Heart left ventricle (tissue), 16 donors: ENCODE measurements around the gene SPATA31C2. TPM values are rescaled to one million over a fixed set of nuclear protein-coding genes. Genes with fewer than 3 reads are reported as not detected.
"Not testable (repeated sequence)": the region's sequence is repeated elsewhere in the genome, so short reads cannot be mapped to it uniquely, and the experiment has no call there.

ENCODE experiments used
- ATAC-seq, 4 donors: fragments of 200-7000 bp; cut with Tn5 transposase; one replicate each; pipeline ENCODE4 v1.9.1; 2020 to 2022; ENCODE audit warnings: moderate library complexity in 4 of 4, mild to moderate bottlenecking in 3 of 4, moderate number of reproducible peaks in 1 of 4
- DNase-seq, 5 donors: peaks; one replicate each; pipeline ENCODE4 v3.0.0-alpha.2; 2020
- H3K27ac ChIP-seq, 12 donors: fragments of 200-600 bp; sonication (generic) in 4 of 12; one replicate each; pipeline versions ENCODE4 v1.5.0 to v1.8.0; 2016 to 2022; ENCODE audit warnings: mild to moderate bottlenecking in 2 of 12
- H3K27me3 ChIP-seq, 9 donors: fragments of 200-600 bp; sonication (generic) in 2 of 9; one replicate each; pipeline versions ENCODE4 v1.5.1 to v1.8.0; 2016 to 2022; ENCODE audit warnings: mild to moderate bottlenecking in 3 of 9
- H3K36me3 ChIP-seq, 9 donors: fragments of 200-600 bp; sonication (generic) in 2 of 9; one replicate each; pipeline versions ENCODE4 v1.5.0 to v1.8.0; 2018 to 2022; ENCODE audit warnings: mild to moderate bottlenecking in 2 of 9
- H3K4me1 ChIP-seq, 12 donors: fragments of 200-600 bp; sonication (generic) in 4 of 12; one replicate each; pipeline versions ENCODE4 v1.5.0 to v1.8.0; 2016 to 2022; ENCODE audit warnings: mild to moderate bottlenecking in 3 of 12
- H3K4me3 ChIP-seq, 12 donors: fragments of 200-600 bp; sonication (generic) in 4 of 12; one replicate each; pipeline versions ENCODE4 v1.5.0 to v1.8.0; 2017 to 2022; ENCODE audit warnings: mild to moderate bottlenecking in 9 of 12, moderate library complexity in 4 of 12
- H3K9me3 ChIP-seq, 12 donors: fragments of 200-600 bp; sonication (generic) in 4 of 12; one replicate each; pipeline versions ENCODE4 v1.5.0 to v1.8.0; 2016 to 2022; ENCODE audit warnings: mild to moderate bottlenecking in 1 of 12
- POLR2A ChIP-seq, 2 donors: fragments of 450-650 bp; IDR thresholded peaks; one replicate each; pipeline ENCODE4 v1.6.1; 2017; ENCODE audit warnings: antibody characterized with exemption in 2 of 2, mild to moderate bottlenecking in 2 of 2, moderate library complexity in 2 of 2
- WGBS, 4 donors: extraction: QIAGEN DNeasy Blood & Tissue Kit in 2 of 4; methylation state at CpG; one replicate each; pipeline versions ENCODE4 v1.1.5 to v1.1.7; 2013 to 2018; 5-methylcytosine and 5-hydroxymethylcytosine counted together
- intact Hi-C, 10 donors: fragments of 100-400 bp; cut with DNase I; formaldehyde crosslinking; loops; one replicate each; pipeline versions ENCODE4 v1.11.1 to v1.14.2; 2022
- polyA plus RNA-seq, 2 donors: library from polyadenylated mRNA; stranded (reverse); fragments of 200-250 nt; gene quantifications; one replicate each; pipeline ENCODE4 v1.2.3, GENCODE V29; 2013
- total RNA-seq, 9 donors: library from RNA; depleted of rRNA in 2 of 9; stranded (reverse); fragments of >200 nt in 2 of 9; fragmentation: NEBNext Ultra II Directional in 3 of 9; extraction: Animal tissue kit (Norgen Biotek cat#: 25700) in 3 of 9; gene quantifications; one replicate each; pipeline versions ENCODE4 v1.1.0 to v1.2.4, GENCODE V29; 2016 to 2023
- TF ChIP-seq, protein P1 (sequence below), 12 donors: fragments of 200-600 bp; sonication (generic) in 4 of 12; IDR thresholded peaks; one replicate each; pipeline versions ENCODE4 v1.5.0 to v1.8.0; 2018 to 2022; ENCODE audit warnings: antibody characterized with exemption in 12 of 12, mild to moderate bottlenecking in 5 of 12
- donor health status: ischemic (EF 13 %, LVEDD 7.1; RV severe dilation, severe dysfunction).
- donor health status: healthy with polysubstance abuse.
- donor health status: DM: no; HTN: yes; CAD: no.
- donor health status: DM: no; HTN: no; CAD: no.
- donor health status: ischemic (EF 25% LVEDD 6.9; RV normal size, moderate dysfunction).
- donor health status: ischemic (EF 25% LVEDD 5.7; RV mildly dilated, moderate dysfunction).
- donor health status: healthy.
- donor health status: DM: yes; HTN: yes; CAD: no.
- donor health status: ischemic (EF 35%, LVEDD 5.7; RV mildly dilated, moderate dysfunction).
- donor health status: nonischemic (EF 11% LVEDD 7.7; RV severe dilation, severe dysfunction).
- donor health status: DM: yes; HTN: yes; CAD: no.
- donor health status: PGD.
- donor health status: ischemic (EF 29% LVEDD 5.4; RV normal size, mild dysfunction).
- donor health status: nonischemic (EF 23%, LVEDD 6.1; RV moderate dilation, normal function).

Gene SPATA31C2
- total and polyA plus RNA-seq, 11 donors = not detected

DNA sequence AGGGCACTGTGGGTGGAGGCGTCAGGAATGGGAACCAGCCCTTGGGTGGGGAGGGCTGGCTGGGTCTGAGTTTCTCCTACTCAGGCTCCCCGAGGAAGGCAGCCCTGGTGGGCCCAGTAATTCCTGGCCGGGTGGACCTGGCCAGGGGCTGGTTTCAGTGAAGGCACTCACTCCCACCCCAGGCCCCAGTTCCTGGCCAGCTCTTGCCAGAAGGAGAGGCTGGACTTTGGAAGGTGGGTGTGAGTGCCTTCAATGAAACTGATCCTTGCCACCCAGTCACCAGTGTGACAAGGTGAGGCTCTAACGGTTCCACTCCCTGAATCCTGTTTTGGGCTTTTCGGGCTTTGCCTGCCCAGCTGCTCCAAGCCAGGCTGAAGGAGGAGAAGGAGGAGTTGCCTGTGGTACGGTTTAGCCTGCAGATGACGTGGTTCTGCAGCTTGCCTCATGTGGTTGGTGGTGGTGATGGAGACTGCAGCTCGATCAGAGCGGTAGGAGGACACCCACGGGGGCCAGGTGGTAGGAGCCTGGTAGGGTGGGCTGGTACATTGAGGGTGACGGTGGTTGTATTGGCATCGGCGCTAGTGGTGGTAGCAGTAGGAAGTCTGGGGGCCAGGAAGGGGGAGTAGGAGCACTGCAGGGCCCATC lies 23.2 kb downstream of the SPATA31C2 start:
- intact Hi-C loops, H3K4me3 ChIP-seq, H3K36me3 ChIP-seq, H3K27ac ChIP-seq, H3K4me1 ChIP-seq, H3K9me3 ChIP-seq, H3K27me3 ChIP-seq, ATAC-seq, DNase-seq: not testable (repeated sequence)
- 76 to 90% (median 89%) methylated on average over 7 to 13 of the region's 13 CpGs; no CpG with 5 or more reads in 1 of the 4 donors for WGBS, 4 donors

DNA sequence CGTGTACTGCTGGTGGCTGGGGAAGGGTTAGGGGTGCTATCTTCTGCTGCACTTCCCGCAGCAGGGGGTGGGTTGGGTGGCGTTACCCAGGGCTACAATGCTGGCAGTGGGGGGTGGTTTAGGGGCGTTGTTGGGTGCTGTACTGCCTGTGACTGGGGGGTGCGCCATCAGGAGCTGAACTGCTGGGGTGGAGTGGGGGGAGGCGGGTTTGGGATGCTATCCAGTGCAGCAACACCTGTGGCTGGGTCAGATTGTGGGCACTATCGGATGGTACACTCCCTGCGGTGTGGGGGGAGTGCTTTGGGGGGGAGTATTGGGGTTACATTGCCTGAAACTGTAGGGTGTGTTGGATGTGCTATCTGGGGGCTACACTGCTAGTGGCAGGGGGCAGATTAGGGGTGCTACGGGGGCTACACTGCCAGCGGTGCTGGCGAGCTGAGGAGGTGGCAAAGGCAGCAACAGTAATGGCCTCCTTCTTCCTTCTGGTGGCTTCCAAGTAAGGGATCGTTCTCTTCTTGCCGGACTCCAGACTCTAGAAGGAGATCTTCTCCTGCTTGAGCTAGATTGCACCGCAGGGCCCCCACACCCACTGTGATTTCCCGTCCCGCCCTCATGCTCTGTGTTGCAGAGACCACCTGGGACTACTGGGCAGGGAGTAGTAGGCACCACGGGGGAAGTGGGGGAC lies 23.9 kb downstream of the SPATA31C2 start:
- H3K27me3 ChIP-seq, H3K36me3 ChIP-seq, H3K9me3 ChIP-seq, H3K4me1 ChIP-seq, H3K27ac ChIP-seq, intact Hi-C loops, H3K4me3 ChIP-seq, DNase-seq: not testable (repeated sequence)
- peak in 1 of 4 donors; percentile 15 for ATAC-seq
- 79 to 87% (median 83%) methylated on average over 4 to 17 of the region's 17 CpGs for WGBS, 4 donors

DNA sequence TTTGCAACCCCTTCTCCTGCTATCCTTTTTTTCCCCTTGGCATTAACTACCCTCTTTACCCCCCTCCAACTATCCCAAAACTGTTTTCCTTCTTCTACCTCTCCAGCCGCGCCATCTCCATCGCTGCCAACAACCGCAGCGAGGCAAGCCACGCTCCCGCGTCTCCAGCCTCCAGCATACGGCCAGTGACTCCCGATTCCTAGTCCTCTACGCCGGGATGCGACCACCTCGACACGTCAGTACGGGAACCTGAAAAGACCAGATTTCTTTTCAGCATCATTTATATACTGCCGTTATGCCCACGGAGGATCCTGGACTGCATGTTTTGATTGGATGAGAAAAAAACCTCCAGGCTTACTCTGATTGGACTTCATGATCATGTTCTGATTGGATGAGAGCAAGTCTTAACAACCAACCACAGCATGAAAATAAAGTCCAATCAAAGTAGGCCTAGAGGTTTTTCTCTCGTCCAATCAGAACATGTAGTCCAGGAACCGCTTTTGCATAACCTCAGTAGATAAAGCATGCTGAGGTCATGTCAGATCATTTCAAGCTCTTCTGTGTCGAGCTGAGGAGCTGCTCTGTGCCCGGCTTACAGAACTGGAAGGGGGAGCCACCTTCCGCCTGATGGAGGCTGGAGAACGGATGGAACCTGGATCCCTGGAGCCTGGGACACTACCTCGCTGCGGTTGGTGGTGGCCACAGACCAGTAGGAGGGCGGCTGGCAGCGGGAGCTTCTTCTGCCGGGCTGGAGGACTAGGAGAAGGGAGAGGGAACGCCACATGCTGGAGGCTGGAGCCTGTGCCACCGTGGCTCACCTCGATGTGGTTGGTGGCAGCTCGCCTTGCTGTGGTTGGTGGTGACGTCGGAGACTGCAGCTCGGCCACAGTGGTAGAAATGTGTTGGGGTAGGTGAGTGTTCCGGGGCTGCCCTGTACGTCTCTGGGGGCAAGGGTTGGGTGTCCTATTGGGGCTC lies 24.8 kb downstream of the SPATA31C2 start:
- ATAC-seq = peak in 1 of 4 donors; percentile 27
- H3K36me3 ChIP-seq, intact Hi-C loops, H3K27me3 ChIP-seq, DNase-seq, H3K27ac ChIP-seq, H3K4me1 ChIP-seq, H3K9me3 ChIP-seq, H3K4me3 ChIP-seq: not testable (repeated sequence)
- 88 to 94% (median 90%) methylated on average over 29 to 38 of the region's 38 CpGs for WGBS, 4 donors

DNA sequence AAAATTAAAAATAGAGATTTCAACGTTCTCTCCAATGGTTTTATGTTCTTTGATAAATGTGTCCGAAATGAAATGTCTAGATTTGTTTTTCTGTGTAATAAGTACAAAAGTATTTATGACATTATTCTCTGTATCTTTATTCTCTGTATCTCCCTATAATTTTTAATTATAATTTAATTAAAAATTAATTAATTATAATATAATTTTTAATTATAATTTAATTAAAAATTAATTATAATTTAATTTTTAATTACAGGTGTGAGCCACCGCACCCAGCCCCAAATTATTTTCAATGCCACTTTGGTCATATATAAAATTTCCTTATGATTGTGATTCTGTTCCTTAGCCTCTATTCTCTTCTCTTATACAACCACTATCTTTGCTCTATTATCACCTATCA lies 28.2 kb downstream of the SPATA31C2 start:
- DNase-seq (no peak), ATAC-seq (no peak)
- Histone ChIP-seq H3K4me1 (no peaks in the 10 kb centered on the region), H3K27me3 (peaks cover 0 to 12% (median 0%) of the 10 kb centered on the region in 9 donors), H3K4me3 (no peak overlapping the region), H3K36me3 (no peaks in the 10 kb centered on the region), H3K27ac (no peak overlapping the region), H3K9me3 (no peaks in the 10 kb centered on the region)
- TF ChIP-seq, protein P1, sequence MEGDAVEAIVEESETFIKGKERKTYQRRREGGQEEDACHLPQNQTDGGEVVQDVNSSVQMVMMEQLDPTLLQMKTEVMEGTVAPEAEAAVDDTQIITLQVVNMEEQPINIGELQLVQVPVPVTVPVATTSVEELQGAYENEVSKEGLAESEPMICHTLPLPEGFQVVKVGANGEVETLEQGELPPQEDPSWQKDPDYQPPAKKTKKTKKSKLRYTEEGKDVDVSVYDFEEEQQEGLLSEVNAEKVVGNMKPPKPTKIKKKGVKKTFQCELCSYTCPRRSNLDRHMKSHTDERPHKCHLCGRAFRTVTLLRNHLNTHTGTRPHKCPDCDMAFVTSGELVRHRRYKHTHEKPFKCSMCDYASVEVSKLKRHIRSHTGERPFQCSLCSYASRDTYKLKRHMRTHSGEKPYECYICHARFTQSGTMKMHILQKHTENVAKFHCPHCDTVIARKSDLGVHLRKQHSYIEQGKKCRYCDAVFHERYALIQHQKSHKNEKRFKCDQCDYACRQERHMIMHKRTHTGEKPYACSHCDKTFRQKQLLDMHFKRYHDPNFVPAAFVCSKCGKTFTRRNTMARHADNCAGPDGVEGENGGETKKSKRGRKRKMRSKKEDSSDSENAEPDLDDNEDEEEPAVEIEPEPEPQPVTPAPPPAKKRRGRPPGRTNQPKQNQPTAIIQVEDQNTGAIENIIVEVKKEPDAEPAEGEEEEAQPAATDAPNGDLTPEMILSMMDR (IDR thresholded peaks at IDR 0.05) = no peak
- TF ChIP-seq POLR2A (IDR thresholded peaks at IDR 0.05) = no peak
- WGBS, 4 donors = 88 to 94% (median 92%) methylated on average over 3 of the region's 3 CpGs
- intact Hi-C loops = no loop called here

DNA sequence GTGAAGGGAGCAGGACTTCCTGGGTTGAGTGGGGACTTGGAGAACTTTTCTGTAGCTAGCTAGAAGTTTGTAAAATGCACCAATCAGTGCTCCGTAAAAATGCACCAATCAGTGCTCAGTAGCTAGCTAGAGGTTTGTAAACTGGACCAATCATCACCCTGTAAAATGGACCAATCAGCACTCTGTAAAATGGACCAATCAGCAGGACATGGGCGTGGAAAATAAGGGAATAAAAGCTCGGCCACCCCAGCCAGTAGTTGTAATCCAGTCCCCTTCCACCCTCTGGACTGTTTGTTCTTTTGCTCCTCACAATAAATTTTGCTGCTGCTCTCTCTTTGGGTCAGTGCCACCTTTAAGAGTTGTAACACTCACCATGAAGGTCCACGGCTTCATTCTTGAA lies 29.5 kb downstream of the SPATA31C2 start:
- DNase-seq (no peak), ATAC-seq (no peak)
- Histone ChIP-seq H3K4me1 (no peaks in the 10 kb centered on the region), H3K4me3 (no peak overlapping the region), H3K27me3 (peaks cover 0 to 19% (median 0%) of the 10 kb centered on the region in 9 donors), H3K9me3 (no peaks in the 10 kb centered on the region), H3K36me3 (no peaks in the 10 kb centered on the region), H3K27ac (no peak overlapping the region)
- intact Hi-C loops = loop anchor here in 5 of 10 donors (5.0 to 10.0 kb wide), 3 partner anchors 276 to 469 kb away; partner anchors contain the start of gene SPIN1 (in 1 of the 5)
- TF ChIP-seq POLR2A (IDR thresholded peaks at IDR 0.05) = no peak
- TF ChIP-seq, protein P1 (IDR thresholded peaks at IDR 0.05) = no peak
- WGBS, 4 donors = 76 to 91% (median 85%) methylated on average over 4 of the region's 4 CpGs
